ENCODE results near the gene IPCEF1.

IPCEF1 gene

DNA sequence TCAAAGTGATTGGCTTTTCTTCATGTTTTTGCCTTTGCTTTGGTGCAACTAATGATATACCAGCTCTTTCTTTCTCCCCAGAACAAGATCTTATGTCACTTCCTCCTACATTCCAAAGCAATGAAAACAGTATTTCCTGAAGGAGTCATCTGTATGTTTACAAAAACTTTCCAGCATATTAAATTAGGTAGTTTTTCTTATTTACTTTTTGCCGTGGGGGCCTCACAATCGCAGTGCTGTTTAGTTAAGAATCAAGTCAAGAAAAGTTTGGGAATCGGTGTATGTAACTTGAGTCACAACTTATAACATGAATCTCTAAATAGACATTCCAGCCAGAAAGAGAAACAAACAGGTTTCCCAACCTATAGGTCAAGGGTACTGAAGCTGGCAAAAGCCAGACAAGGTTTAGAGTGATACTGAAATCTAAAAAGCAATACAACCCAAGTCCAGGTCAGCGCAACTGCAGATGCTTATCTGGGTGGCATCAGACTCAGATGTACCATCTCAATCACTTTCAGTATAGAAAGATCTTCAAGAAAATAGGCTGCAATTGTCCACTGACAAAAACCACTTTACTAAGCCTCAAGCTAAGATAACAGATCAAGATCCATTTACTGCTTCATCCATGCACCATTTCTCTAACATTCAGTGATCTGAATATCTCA is 63.6 kb downstream of the IPCEF1 start:
- no peak for DNase-seq (ENCODE audit: low spot score)

DNA sequence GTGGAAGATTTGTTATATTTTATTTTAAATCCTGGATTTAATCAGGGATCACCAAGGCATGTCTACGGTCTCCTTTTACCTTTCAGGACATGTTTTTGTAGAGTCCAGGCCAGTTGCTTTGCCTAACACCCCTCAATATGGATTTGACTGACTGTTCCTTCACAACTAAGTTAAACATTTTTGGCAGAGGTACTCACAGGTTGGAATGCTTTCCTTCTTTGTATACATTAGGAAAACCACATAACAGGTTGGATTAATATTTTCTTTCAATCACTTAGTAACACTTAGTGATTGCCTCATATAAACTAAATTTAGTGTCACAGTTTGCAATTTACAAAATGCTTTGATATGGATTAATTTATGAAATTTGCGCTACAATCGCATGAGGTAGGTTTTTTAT is 64.5 kb downstream of the IPCEF1 start:
- no peak for DNase-seq (ENCODE audit: low spot score)

DNA sequence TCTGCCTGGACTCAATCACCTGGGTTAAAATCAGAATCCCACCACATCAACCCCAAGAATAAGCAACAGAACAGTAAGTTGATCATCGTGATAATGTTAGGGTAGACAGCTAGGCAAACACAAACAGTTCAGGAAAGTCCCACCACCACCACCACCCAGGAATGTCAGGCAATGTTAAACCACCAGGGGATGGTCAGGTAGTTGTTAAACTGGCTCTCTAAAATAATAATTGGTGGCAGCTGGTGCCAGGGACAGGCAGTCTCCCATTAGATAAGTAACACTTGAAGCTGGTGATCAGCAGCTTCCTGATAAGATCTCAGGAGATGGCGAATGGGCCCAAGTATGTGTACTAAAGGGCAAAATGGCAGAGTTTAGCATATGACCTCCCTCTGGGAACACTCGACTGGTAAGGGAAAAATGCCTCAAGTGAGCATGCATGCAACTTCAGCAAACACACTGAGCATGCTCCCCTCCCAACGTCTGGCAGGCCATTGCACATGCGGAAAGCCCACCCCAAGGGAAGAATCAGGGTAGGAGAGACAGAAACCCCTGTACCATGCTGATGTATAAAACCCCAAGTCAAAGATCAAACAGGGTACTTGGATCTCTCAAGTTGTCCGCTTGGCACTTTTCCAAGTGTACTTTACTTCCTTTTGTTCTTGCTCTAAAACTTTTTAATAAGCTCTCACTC is 66.6 kb downstream of the IPCEF1 start:
- no peak for DNase-seq (ENCODE audit: low spot score)

DNA sequence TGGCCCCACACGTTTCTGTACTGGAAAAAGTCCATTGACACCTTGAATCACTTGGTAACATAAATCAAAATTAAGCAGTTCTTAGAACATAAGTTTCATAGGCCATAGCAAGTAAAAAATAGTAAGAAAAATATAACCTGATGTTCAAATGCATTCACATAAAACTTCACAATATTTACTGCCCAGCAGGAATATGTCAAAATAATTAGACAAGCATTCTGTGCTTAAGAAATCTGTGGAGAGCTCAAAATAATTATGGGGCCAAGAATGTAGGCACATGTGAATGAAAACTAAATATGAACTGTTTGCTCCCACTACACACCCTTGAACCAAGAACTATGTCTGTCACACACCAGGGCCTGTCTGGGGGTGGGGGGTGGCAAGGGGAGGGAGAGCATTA is 70.8 kb downstream of the IPCEF1 start:
- DNase-seq (ENCODE audit: low spot score): no peak

DNA sequence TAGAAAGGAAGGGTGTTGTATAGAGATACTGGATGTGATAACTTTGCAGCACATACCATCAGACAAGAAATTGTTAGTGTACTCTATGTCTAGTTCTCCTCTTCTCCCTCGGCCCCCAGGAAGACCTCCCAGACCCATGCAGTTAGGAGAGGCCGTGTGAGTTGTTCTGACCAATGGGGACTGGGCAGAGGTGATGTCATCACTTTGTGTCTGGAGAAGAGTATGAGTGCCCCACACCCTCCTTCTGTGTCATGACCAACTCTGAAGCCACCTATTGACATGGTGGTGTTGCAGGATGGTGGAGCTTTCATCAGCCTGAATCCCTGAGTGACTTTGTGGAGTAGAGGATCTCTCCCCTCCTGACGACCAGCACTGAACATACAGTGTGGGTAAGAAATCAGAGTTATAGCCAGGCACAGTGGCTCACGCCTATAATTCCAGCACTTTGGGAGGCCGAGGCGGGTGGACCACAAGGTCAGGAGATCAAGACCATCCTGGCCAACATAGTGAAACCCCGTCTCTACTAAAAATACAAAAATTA is 72.2 kb downstream of the IPCEF1 start:
- DNase-seq (ENCODE audit: low spot score): no peak

GRCh38 chr6:154280521-154280920 is 76.1 kb downstream of the IPCEF1 start:
- DNase-seq (ENCODE audit: low spot score): no peak

- DNase-seq (ENCODE audit: low spot score): no peak
Measured at GRCh38 chr6:154277629-154278017, 79.0 kb downstream of the IPCEF1 start.

GRCh38 chr6:154276810-154277628 is 79.6 kb downstream of the IPCEF1 start:
- DNase-seq (ENCODE audit: low spot score): no peak

GRCh38 chr6:154274168-154274567 is 82.4 kb downstream of the IPCEF1 start:
- no peak for DNase-seq (ENCODE audit: low spot score)

DNA sequence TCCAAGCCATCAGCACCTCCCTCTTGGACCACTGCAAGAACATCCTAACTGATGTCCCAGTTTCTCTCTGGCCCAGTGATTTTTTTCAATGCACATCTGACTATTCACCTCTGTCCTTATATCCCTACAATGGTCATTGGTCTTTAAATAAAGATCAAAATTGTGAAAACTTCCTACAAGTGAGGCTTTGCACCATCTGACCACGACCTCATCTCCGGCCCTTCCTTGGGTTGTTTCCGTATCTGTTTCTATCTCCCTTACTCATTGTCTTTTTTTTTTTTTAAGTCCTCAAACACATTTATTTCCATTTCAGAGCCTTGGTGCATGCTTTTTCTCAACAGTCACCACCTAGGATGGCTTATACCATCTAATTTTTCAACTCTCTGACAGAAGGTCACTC is 88.1 kb downstream of the IPCEF1 start:
- DNase-seq (ENCODE audit: low spot score): no peak

GRCh38 chr6:154267508-154268106 is 89.0 kb downstream of the IPCEF1 start:
- no peak for DNase-seq (ENCODE audit: low spot score)

GRCh38 chr6:154266560-154267099 is 90.0 kb downstream of the IPCEF1 start:
- no peak for DNase-seq (ENCODE audit: low spot score)

DNA sequence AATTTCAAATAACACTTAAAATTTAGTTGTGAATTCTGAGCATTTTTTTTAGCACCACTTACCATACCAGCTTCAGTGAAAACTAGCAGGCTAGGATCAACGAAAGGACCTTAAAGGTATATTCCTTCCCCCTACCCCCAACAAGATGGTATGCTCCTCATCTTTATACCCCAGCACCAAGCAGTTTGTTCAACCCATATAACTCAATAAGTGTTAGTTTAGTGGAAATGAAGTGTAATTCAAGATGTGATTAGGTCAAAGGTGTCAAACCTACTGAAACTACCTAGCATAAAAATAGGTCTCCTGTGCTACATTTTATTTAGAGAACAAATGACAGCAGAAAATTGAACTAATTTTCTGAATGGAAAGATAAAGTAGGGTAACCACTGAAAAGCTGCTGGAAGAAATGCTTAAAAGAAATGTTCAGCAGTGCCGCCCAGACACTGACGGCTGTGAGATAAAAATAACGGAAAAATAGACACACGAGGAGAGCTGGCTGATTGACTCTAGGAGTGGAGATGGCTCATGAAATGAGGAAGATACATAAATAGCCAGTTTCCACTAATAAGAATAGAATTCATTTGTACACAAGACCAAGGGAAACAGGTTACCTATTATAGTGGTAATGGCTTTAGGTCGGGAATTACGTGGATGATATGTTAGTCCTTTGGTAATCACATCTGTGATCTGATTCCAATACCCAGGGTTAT is 94.8 kb downstream of the IPCEF1 start:
- DNase-seq (ENCODE audit: low spot score): no peak

DNA sequence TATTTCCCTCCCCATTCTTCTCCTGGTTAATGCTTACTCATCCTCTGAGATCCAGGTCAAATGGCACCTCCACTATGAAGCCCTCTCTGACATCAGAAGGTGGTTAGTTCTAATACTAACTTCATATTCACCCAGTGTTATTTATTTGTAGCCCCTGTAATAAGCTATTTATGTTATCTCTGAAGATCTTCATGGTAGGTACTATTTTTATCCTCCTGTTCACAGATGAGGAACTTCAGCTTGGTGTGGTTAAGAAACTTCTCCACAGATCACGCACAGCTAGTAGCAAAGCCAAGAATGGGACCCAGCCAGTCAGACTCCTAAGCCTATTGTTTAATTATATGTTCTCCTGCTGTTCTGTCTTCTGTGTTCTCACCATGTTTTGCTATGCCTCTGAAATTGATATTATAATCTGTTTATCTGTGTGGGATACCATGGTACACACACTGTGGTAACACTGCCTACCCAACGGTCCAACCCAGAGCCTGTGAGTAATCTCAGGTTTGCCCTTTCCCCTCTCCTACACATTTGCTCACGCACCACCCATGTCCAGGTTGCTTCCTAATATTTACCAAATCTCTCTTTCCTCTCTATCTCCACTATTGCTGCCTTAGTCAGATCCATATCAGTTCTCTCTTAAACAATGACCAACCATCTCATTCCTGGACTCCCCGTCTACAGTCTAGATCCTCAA is 98.4 kb downstream of the IPCEF1 start:
- no peak for DNase-seq (ENCODE audit: low spot score)

- DNase-seq (ENCODE audit: low spot score): no peak
Measured at GRCh38 chr6:154257067-154257466, 99.5 kb downstream of the IPCEF1 start.

DNA sequence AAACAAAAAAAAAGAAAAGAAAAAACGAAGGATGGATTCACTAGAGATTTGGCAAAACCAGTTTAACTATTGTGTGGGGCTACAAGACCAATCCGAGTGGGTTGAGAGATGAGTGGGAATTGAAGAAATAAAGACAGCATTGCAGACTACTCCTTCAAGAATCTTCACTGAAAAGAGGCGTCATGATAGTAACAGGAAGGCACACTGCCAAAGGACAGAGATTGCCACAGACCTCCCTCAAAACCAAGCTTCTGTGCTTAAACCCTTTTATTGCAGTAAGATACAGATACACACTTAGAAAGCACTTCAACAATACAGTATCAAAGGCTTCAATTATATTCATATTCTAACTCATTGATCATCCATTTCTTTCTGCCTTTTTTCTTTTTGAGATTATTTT is 103.9 kb downstream of the IPCEF1 start:
- DNase-seq (ENCODE audit: low spot score): no peak

- DNase-seq (ENCODE audit: low spot score): no peak
Measured at GRCh38 chr6:154251116-154251515, 105.5 kb downstream of the IPCEF1 start.

DNA sequence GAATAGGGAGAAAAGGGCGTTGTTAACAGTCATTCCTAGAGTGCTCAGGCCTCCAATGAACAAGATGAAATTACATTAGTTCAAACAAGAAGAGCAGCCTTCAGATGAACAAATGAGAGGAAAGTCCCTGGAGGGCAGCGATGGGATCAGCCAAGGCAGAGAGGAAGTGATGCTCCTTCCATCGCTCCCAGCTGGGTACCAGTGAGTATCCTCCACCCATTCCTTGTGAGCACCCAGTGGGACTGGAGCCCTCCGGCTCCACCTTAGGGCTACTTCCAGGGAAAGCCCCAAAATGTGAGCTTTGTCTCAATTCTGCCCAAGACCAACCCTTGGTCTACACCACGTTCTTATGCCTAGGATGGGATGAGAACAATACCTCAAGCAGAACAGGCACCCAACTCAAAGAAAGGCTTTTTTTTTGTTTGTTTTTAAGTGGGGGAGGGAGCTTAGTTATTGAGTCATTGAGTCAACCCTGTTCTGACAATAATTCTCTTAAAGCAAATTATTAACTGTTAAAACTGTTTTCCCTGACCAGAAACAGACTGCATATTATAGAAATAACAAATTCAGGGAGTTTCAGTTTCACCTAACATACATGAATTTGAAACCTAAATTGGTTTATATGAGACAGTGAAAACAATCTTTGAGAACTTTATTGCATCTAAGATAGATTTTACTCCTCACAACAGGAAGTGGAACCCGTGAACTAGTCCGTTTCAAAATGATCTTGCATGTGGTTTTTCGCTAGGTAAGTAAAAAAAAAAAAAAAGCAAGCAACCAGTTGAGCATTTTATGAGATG is 106.9 kb downstream of the IPCEF1 start:
- DNase-seq (ENCODE audit: low spot score): no peak

DNA sequence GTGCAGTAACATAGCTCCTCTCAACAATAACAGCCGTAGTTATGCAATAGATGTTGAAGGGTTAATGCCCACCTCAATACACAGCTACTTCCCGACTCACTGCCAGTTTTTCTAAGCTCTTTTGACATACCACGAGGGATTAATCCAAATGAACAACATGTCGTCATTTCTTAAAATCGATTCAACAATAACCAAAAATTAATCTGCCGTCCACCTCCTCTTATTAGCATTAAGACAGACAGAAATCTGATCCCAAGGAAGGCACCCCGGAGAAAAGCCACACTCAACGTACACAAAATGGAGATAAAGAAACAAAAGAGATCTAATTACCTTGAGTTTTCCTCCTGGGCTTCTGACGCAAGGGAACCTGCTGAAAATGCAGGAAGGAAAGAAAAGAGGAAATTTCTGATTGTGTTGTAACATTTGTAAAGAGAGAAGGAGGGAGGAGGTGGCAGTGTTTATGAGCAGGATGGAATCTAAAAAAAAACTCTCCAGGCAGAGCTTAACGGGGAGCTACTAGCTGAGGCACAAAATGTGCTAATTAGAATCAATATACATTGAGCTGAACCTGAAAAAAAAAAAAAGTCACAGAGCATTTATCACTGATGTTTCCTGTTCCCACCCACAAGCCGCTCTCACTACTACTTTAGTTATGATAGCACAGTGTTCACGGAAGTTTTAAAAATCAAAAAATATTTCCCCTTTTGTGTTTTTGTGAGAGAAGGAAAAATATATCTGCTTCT is 109.3 kb downstream of the IPCEF1 start:
- DNase-seq (ENCODE audit: low spot score): no peak
